ENCODE measurements around the gene NFIX.

Gene NFIX

DNA sequence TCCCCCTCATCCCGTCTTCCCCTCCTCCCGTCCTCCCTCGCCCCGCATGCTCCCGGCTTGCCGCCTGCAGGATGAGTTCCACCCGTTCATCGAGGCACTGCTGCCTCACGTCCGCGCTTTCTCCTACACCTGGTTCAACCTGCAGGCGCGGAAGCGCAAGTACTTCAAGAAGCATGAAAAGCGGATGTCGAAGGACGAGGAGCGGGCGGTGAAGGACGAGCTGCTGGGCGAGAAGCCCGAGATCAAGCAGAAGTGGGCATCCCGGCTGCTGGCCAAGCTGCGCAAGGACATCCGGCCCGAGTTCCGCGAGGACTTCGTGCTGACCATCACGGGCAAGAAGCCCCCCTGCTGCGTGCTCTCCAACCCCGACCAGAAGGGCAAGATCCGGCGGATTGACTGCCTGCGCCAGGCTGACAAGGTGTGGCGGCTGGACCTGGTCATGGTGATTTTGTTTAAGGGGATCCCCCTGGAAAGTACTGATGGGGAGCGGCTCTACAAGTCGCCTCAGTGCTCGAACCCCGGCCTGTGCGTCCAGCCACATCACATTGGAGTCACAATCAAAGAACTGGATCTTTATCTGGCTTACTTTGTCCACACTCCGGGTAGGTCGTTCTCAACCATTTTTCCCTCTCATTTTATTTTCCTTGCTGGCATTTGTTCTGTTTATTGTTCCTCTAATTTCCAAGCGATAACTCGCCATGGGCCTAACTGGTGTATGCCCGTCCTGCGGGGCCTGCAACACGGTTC lies 29.8 kb downstream of the NFIX start:
- peak overlapping the region; percentile 82 for H3K4me3 Mint-ChIP-seq
- no peaks in the 10 kb centered on the region for H3K9me3 Mint-ChIP-seq
- H3K27ac Mint-ChIP-seq (ENCODE audit: low read depth): no peak overlapping the region
- peaks cover 11% of the 10 kb centered on the region for H3K36me3 Mint-ChIP-seq (ENCODE audit: insufficient read depth)
- peaks cover 21% of the 10 kb centered on the region for H3K4me1 Mint-ChIP-seq
- no peak for DNase-seq (ENCODE audit: low spot score in 2 of 2)
- peaks cover 40% of the 10 kb centered on the region for H3K27me3 Mint-ChIP-seq
- ATAC-seq (replicated peaks; ENCODE audit: extremely low read depth, poor library complexity, severe bottlenecking): no peak

DNA sequence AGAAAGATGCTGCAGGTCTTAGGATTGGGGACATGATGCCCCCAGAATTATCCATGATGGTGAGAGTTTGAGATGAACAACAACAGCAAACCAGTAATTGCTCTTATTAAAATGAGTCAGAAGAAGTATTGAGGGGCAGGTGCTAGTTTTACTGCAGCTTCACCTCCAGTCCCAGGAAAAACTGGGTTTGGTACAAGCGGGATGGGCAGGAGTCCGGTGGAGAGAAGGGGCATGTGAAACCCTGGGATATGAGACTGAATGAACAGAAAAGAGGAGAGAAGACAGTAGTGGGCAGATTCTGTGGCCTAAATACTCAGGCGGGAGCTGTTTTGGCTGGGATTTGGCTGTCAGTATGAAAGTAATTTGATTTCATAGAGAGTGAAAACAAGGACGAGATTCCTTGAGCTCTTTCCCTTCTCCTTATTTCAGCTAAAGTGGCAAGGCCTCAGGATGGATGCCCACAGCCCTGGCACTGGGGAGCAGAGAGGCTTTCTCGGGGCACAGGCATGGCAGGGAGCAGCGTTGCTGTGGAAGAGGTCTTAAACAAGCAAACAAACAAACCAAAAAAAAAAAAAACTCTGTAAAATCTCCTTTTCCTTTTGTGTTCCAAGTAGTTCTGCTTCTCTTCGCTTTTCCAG lies 30.7 kb downstream of the NFIX start:
- Mint-ChIP-seq H3K36me3 (ENCODE audit: insufficient read depth) (peaks cover 10% of the 10 kb centered on the region), H3K9me3 (no peaks in the 10 kb centered on the region), H3K4me3 (no peak overlapping the region), H3K27me3 (peaks cover 40% of the 10 kb centered on the region), H3K4me1 (peaks cover 21% of the 10 kb centered on the region), H3K27ac (ENCODE audit: low read depth) (peak overlapping the region; percentile 2)
- ATAC-seq (replicated peaks; ENCODE audit: extremely low read depth, poor library complexity, severe bottlenecking) (no peak), DNase-seq (ENCODE audit: low spot score in 2 of 2) (no peak)

DNA sequence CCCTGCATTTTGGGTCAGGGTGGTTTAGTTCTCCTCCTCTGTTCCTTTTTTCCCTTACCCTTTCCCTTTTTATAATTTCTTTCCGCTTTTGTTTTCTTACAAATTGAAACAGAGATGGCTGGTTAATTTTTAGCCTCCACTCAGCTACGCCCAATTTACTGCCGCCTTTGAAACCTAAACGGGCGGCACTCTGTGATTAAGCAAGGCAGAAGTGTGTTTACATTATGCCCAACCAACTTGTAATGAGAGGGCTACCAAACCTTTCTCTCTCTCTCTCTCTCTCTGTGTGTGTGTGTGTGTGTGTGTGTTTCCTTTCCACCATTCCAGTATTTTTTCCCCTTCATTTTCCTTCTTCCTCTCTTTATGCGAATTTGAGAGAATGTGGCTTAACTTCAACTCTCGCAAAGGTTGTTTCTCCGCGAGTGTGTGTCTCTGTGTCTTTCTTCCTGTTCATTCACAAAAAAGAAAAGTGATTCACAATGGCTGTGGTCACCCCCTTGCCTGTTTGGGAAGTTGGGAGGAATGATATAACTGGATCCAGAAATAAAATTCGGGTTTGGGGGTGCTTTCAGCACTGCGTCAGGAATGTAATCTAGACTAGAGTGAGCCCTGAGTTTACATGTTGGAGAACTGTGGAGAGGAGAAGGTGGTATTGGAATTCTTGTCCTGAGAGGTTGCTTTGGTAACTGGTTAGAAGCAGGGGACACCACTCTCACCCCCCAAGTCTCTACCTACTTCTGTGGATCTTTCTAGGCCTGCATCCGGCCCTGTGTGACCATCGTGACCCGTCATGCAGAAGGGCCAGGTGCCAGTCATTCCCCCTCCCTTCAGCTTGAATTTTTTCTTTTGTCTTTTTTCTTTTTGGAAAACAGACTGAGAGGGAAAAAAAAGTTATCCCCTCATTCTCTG lies 31.4 kb downstream of the NFIX start:
- H3K27me3 Mint-ChIP-seq: peaks cover 40% of the 10 kb centered on the region
- no peaks in the 10 kb centered on the region for H3K9me3 Mint-ChIP-seq
- H3K4me3 Mint-ChIP-seq: no peak overlapping the region
- peaks cover 10% of the 10 kb centered on the region for H3K36me3 Mint-ChIP-seq (ENCODE audit: insufficient read depth)
- peaks cover 21% of the 10 kb centered on the region for H3K4me1 Mint-ChIP-seq
- no peak overlapping the region for H3K27ac Mint-ChIP-seq (ENCODE audit: low read depth)
- DNase-seq (ENCODE audit: low spot score in 2 of 2) (no peak), ATAC-seq (replicated peaks; ENCODE audit: extremely low read depth, poor library complexity, severe bottlenecking) (no peak)

DNA sequence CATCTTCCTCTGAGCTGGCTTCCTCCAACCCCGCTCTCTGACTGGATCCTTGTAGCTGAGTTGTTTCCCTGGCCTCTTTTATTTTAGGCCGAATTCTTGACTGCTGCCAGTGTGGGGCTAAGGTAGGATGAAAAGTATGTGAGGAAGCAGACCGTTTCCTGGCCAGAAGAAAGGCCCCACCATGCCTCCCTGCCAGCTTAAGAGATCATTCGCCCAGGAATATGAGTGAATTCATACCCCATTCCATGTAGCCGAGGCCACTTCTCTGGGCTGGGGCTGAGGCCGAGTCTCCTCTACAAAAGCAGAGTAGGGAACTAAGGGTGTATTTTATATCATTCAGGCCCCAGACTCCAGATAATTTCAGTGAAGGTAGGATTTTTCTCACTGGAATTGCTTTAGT lies 32.3 kb downstream of the NFIX start:
- DNase-seq (ENCODE audit: low spot score in 2 of 2) (no peak), ATAC-seq (replicated peaks; ENCODE audit: extremely low read depth, poor library complexity, severe bottlenecking) (no peak)
- H3K27ac Mint-ChIP-seq (ENCODE audit: low read depth): no peak overlapping the region
- no peaks in the 10 kb centered on the region for H3K9me3 Mint-ChIP-seq
- H3K27me3 Mint-ChIP-seq: peaks cover 40% of the 10 kb centered on the region
- no peak overlapping the region for H3K4me3 Mint-ChIP-seq
- H3K4me1 Mint-ChIP-seq: peaks cover 21% of the 10 kb centered on the region
- H3K36me3 Mint-ChIP-seq (ENCODE audit: insufficient read depth): peaks cover 10% of the 10 kb centered on the region

DNA sequence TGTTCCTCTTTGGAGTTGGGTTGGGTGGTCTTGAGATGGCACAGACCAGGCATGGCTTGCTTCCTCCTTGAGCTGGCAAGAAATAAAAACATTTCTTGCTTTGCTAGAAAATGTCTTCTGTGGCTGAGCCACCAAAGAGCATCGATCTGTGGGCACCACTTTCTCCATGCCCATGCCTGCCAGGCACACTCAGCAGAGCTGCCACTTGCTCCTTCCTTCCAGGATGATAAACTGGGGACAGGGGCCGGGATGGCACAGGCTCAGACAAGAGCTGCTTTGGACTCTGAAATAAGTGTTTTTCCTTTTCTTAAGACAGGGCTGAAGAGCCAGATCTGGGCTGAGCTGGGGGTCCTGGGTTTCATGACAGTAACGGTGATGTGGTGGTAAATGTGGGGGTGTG lies 32.8 kb downstream of the NFIX start:
- Mint-ChIP-seq H3K27ac (ENCODE audit: low read depth) (no peak overlapping the region), H3K4me3 (no peak overlapping the region), H3K9me3 (no peaks in the 10 kb centered on the region), H3K4me1 (peaks cover 17% of the 10 kb centered on the region), H3K27me3 (peaks cover 40% of the 10 kb centered on the region), H3K36me3 (ENCODE audit: insufficient read depth) (peaks cover 9% of the 10 kb centered on the region)
- no peak for ATAC-seq (replicated peaks; ENCODE audit: extremely low read depth, poor library complexity, severe bottlenecking)
- DNase-seq (ENCODE audit: low spot score in 2 of 2): no peak

DNA sequence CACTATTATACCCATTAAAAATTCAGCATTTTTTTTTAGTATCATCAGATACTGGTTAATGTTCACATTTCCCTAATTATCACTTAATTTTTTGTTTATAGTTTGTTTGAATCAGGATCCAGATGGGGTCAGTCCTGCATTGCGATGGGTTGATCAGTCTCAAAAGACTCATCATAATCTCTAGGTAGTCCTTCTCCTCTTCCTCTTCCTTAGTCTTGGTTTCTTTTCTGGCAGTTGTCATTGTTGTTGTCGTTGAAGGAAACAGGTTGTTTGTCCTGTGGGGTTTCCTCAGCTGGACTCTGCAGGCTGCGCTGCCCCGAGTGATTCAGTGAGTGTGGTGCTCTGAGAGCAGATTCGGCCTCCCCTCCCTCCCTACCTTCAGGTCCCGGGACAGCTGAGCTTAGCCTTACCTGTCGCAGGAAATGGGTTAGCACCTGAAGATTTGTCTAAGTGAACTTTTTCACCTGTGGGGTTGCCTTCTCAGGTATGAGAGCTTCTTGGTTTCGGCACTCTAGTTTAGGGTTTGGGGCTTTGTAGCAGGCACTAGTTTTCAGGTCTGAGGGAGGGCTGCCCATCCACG lies 34.1 kb downstream of the NFIX start:
- peaks cover 27% of the 10 kb centered on the region for H3K27me3 Mint-ChIP-seq
- H3K9me3 Mint-ChIP-seq: no peaks in the 10 kb centered on the region
- H3K4me3 Mint-ChIP-seq: no peak overlapping the region
- peaks cover 4% of the 10 kb centered on the region for H3K4me1 Mint-ChIP-seq
- peaks cover 3% of the 10 kb centered on the region for H3K36me3 Mint-ChIP-seq (ENCODE audit: insufficient read depth)
- ATAC-seq (replicated peaks; ENCODE audit: extremely low read depth, poor library complexity, severe bottlenecking): no peak
- no peak for DNase-seq (ENCODE audit: low spot score in 2 of 2)
- H3K27ac Mint-ChIP-seq (ENCODE audit: low read depth): no peak overlapping the region

DNA sequence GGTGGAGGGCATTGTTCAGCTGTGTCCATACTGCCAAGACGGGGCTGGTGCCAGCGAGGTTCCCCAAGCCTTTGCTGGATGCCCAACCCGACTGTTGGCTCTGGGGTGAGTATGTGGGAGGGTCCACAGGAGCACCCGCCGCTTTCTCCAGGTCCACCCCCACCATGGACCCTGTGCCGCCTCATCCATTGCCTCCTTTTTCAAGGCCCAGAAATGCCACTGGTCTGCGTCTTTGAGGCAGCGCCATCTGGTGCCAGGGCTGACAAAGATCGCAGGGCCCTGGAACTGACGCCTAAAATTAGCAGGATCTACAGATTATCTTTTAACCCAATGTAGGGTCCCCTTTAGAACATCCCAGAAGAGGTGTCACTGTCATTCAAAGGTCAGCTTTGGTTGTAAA lies 34.6 kb downstream of the NFIX start:
- Mint-ChIP-seq H3K4me3 (no peak overlapping the region), H3K27ac (ENCODE audit: low read depth) (no peak overlapping the region), H3K36me3 (ENCODE audit: insufficient read depth) (peaks cover 2% of the 10 kb centered on the region), H3K27me3 (peaks cover 22% of the 10 kb centered on the region), H3K9me3 (no peaks in the 10 kb centered on the region), H3K4me1 (no peaks in the 10 kb centered on the region)
- no peak for DNase-seq (ENCODE audit: low spot score in 2 of 2)
- ATAC-seq (replicated peaks; ENCODE audit: extremely low read depth, poor library complexity, severe bottlenecking): no peak

DNA sequence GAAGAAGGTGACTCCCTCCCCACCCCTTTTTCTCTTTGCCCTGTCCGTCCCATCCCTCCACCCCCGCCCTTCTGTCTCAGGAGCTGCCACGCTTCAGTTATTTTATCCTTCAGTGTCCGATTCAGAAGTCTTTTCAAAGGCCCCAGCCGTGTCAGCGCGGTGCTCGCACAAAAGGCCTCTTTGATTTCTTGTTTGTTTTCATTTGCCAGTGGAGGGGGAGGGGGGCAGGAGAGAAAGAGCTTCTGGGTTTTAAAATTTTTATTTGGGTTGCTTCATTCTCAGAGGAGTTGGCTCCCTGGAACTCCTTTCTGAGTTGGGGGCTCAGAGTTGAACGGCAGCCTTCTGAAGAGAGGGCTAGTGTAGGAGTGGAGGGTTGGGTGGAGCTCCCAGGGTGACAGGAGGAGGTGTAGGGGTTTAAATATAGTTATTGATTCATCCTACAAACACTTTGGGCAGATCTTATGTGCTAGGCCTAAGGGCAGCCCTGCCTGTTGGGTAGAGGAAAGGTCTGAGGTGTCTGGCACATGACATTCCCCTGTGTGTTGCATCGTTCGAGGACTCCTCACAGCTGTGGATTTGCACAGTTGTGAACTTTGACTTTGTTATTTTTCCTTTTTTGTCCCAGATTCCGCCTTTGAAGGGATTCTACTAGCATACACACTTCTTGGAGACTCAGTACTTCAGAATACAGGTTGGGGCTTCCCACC lies 36.8 kb downstream of the NFIX start:
- H3K9me3 Mint-ChIP-seq: no peaks in the 10 kb centered on the region
- H3K36me3 Mint-ChIP-seq (ENCODE audit: insufficient read depth): no peaks in the 10 kb centered on the region
- H3K27ac Mint-ChIP-seq (ENCODE audit: low read depth): no peak overlapping the region
- peaks cover under 1% of the 10 kb centered on the region for H3K27me3 Mint-ChIP-seq
- ATAC-seq (replicated peaks; ENCODE audit: extremely low read depth, poor library complexity, severe bottlenecking) (no peak), DNase-seq (ENCODE audit: low spot score in 2 of 2) (no peak)
- no peaks in the 10 kb centered on the region for H3K4me1 Mint-ChIP-seq
- H3K4me3 Mint-ChIP-seq: no peak overlapping the region

DNA sequence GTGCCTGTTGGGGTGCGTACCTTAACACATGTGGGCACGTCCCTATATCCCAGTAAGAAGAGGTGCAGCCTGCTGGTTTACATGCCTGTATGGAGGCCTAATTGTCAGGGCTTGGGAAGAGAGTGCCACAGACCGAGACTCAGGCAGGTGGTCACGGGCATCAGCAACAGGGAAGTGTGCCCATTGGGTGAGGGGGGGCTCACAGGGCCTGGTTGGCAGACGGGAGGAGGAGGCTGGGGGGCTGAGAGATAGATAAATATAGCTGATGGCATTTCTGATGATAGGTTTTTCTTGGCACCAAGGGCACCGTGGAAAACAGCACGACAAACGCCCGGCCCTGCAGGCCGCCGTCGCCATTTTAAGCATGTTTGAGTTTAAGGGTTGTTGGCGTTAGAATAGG lies 37.6 kb downstream of the NFIX start:
- Mint-ChIP-seq H3K9me3 (no peaks in the 10 kb centered on the region), H3K4me1 (no peaks in the 10 kb centered on the region), H3K27me3 (no peaks in the 10 kb centered on the region), H3K36me3 (ENCODE audit: insufficient read depth) (no peaks in the 10 kb centered on the region), H3K27ac (ENCODE audit: low read depth) (no peak overlapping the region), H3K4me3 (no peak overlapping the region)
- no peak for ATAC-seq (replicated peaks; ENCODE audit: extremely low read depth, poor library complexity, severe bottlenecking)
- no peak for DNase-seq (ENCODE audit: low spot score in 2 of 2)

DNA sequence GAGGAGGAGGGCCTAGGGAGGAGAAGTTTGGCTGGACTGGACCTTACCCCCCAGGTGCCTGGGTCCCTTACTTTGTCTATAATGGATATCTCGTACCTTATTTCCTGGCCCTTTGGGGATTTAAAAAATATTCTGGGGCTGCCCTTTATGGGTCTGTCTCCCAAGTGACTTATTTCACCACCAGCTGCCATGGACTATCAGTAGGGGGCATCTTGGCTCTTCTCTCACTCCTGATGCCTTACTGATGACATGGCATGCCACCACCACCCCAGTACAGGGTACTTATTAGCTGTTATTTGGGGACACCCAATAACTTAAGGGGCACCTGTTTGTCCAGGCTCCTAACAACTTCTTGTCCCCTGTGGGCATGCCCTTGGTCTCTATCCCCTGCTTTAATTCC lies 38.0 kb downstream of the NFIX start:
- Mint-ChIP-seq H3K36me3 (ENCODE audit: insufficient read depth) (no peaks in the 10 kb centered on the region), H3K4me3 (no peak overlapping the region), H3K9me3 (no peaks in the 10 kb centered on the region), H3K27ac (ENCODE audit: low read depth) (no peak overlapping the region), H3K27me3 (no peaks in the 10 kb centered on the region), H3K4me1 (no peaks in the 10 kb centered on the region)
- ATAC-seq (replicated peaks; ENCODE audit: extremely low read depth, poor library complexity, severe bottlenecking) (no peak), DNase-seq (ENCODE audit: low spot score in 2 of 2) (no peak)

DNA sequence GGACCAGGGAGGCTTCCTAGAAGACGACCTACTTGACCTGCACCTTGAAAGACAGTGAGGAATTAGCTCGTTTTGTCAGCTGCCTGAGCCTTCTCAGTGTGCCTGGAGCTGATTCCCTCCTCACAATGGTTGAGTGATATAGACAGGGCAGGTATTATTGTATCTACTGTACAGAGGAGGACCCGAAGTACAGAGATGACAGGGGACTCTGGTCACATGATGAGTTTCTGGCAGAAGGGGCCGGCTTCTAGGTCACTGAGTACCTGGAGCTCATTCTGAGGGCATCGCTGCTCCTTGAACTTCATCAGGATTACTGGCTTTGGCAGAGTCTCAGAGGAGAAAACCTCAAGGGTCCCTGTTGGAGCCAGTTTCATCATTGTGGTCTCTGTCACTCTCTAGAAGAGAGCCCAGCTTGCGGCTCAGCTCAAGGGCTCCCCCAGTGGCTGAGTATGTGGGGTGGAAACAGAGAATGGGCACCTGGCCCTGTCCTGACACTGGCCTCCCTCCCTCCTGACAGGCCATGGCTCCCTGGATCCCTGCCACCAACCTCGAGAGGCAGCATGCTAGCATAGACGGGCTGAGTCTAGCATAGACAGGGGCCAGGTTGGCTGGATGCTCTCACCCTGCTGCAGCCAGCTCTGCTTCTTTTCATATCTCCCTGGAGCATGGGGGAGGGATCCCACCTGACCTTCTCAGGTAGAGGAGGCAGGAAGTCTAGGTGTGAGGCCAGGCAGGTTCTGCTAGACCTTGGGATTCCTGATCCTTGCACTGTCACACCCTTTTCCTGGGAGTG lies 38.7 kb downstream of the NFIX start:
- peaks cover 5% of the 10 kb centered on the region for H3K4me1 Mint-ChIP-seq
- peak; percentile 80 for ATAC-seq (replicated peaks; ENCODE audit: extremely low read depth, poor library complexity, severe bottlenecking)
- no peaks in the 10 kb centered on the region for H3K9me3 Mint-ChIP-seq
- peak; percentile 36 to 38 for DNase-seq (ENCODE audit: low spot score in 2 of 2)
- H3K27ac Mint-ChIP-seq (ENCODE audit: low read depth): no peak overlapping the region
- H3K4me3 Mint-ChIP-seq: no peak overlapping the region
- H3K36me3 Mint-ChIP-seq (ENCODE audit: insufficient read depth): no peaks in the 10 kb centered on the region
- H3K27me3 Mint-ChIP-seq: no peaks in the 10 kb centered on the region
